ENCODE measurements around the gene HIGD1C.
"Not testable (repeated sequence)": the region's sequence is repeated elsewhere in the genome, so short reads cannot be mapped to it uniquely, and the experiment has no call there.

HIGD1C gene

GRCh38 chr12:50952510-50952909 is at the start of gene HIGD1C:
Gene HIGD1C (plus strand): TSS chr12:50952544. CDS start chr12:50953999, 1,455 bp downstream.
- no peak for DNase-seq (ENCODE audit: low read depth)

DNA sequence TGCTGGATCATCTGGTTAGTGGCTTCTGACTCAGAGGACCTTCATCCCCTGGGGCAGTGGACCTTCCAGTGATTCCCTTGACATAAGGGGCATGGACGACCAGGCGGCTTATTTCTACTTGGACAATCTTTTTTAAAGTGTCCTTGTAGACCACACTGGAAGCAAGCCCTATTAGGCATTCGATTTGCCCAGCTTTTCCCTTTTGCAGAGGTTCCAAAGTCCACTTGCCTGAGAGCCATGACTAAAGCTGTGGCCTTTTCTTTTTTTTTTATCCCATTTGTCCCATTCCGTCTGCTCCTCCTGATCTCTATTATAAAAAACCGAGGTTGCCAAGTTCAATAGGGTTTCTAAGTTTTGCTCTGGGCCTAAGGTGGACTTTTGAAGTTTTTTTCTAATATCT is 43.9 kb upstream of the HIGD1C start:
- not testable (repeated sequence) for DNase-seq (ENCODE audit: low read depth)

GRCh38 chr12:50912361-50912760 is 40.0 kb upstream of the HIGD1C start:
- not testable (repeated sequence) for DNase-seq (ENCODE audit: low read depth)

- DNase-seq (ENCODE audit: low read depth): no peak
Observed at GRCh38 chr12:50913224-50913623, 39.1 kb upstream of the HIGD1C start.

- no peak for DNase-seq (ENCODE audit: low read depth)
Observed at GRCh38 chr12:50914872-50915484, 37.4 kb upstream of the HIGD1C start.

DNA sequence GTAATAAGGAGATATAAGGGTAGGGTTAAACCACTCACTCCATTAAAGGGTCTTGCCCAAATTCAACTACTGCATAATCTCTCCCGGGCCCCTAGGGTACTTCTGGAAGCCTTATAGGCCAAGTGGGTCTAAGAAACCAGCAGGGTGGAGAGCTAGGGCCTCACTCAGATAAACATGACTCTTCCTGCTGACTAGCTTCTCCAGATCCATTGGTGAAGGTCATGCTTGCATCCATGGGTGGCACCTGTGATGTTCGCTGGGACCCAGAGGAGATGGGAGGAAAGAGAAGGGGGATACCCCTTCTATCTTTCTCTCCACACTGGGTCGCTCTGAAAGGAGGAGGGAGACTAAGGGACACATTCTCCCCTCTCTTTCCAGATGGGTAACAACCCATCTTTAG is 36.1 kb upstream of the HIGD1C start:
- DNase-seq (ENCODE audit: low read depth): no peak

GRCh38 chr12:50918584-50919316 is 33.6 kb upstream of the HIGD1C start:
- DNase-seq (ENCODE audit: low read depth): no peak

GRCh38 chr12:50922820-50923219 is 29.5 kb upstream of the HIGD1C start:
- no peak for DNase-seq (ENCODE audit: low read depth)

- no peak for DNase-seq (ENCODE audit: low read depth)
Observed at GRCh38 chr12:50923361-50924130, 28.8 kb upstream of the HIGD1C start.

DNA sequence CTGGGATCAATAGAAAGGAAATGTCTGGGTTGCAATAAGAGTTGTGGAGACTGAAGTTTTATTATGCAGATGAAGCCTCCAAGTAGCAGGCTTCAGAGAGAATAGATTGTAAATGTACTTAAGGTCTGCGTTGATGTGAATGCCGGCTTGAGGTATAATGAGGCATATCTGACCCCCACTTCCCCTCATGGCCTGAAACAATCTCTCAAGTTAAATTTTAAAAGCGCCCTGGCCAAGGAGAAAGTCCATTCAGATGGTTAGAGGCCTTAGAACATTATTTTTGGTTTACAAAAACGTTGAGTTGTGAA is 28.3 kb upstream of the HIGD1C start:
- no peak for DNase-seq (ENCODE audit: low read depth)

DNA sequence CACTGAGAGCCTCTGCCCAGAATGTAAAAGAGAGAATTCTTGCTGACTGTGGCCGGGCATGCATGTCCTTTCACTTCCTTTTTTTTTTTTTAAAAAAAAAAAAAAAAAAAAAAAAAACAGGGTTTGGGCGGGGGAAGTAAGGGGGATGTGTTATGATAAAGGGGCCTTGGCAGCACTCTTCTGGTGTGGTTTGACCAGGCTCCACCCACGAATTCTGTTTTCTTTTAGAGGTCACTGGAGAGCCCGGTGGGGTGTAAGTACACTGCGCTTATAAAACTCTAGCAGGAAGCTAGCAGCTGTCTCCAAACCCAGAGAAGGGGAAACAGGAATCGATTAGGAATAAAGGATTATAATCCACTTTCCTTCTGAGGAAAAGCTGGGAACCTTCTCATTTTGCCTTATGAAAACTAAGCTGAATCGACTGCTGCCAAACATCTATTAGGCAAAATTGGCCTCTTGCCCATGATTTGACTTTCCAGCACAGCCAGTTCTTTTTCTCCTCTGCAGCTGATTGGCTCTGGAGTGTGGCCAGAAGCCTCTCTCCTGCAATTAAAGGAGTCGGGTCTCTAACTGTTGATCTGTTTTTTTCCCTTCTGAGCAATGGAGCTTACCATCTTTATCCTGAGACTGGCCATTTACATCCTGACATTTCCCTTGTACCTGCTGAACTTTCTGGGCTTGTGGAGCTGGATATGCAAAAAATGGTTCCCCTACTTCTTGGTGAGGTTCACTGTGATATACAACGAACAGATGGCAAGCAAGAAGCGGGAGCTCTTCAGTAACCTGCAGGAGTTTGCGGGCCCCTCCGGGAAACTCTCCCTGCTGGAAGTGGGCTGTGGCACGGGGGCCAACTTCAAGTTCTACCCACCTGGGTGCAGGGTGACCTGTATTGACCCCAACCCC is 27.7 kb upstream of the HIGD1C start:
- DNase-seq (ENCODE audit: low read depth): peak; percentile 2

- no peak for DNase-seq (ENCODE audit: low read depth)
Observed at GRCh38 chr12:50925342-50925651, 27.0 kb upstream of the HIGD1C start.

GRCh38 chr12:50925920-50926319 is 26.4 kb upstream of the HIGD1C start:
- no peak for DNase-seq (ENCODE audit: low read depth)

DNA sequence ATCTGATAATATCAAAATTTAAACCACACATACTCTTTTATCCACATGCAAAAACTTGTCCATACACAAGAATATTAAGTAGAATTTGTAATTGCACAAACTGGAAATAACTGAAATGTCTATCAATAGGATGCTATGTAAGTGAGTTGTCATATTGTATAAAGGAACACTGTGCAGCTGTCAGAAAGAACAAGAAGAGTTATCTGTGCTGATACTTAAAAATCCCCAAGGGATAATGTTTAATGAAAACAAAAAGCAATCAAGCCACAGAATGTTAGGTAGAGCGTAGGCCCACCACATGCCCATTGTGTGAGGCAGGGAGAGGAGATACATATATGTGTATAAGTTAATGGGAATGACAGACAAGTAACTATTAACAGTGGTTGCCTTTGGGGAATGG is 25.9 kb upstream of the HIGD1C start:
- DNase-seq (ENCODE audit: low read depth): no peak

GRCh38 chr12:50926932-50927331 is 25.4 kb upstream of the HIGD1C start:
- not testable (repeated sequence) for DNase-seq (ENCODE audit: low read depth)

DNA sequence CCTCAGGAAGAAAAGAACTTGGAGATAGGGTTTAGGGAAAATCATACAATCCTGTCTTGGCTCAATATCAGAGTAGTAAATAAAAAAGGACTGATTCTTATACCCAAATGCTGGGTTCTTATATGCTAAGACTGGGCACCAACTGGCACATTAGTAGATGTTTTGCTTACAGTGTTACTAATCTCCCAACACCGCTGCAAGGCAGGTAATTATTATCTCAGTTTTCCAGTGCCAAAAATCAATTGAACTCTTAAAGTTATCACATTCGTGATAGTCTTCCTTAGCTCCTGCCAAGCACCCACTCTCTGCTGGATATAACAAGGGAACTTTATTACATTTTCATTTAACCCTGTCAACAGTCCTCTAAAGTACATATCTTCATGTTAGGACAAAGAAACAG is 25.0 kb upstream of the HIGD1C start:
- no peak for DNase-seq (ENCODE audit: low read depth)

- DNase-seq (ENCODE audit: low read depth): no peak
Observed at GRCh38 chr12:50927766-50928224, 24.5 kb upstream of the HIGD1C start.

DNA sequence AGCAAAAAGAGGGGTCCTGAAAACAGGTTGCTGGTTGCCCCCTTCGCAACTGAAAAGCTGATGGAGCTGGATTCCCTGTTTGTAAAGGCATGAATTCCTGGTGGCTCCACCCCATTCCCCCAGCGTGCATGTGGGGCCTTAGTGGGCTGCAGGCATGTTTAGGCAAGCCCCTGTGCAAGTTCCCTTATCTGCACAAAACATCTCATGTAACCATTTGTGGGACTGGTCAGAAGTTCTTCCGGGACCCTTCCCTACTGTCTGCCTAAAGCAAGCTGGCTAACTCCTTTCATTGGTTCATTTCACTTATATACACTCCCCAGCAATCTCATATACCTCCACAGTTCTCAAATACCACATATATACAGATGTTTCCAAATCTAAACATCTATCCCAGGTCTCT is 24.0 kb upstream of the HIGD1C start:
- no peak for DNase-seq (ENCODE audit: low read depth)

GRCh38 chr12:50929831-50930230 is 22.5 kb upstream of the HIGD1C start:
- no peak for DNase-seq (ENCODE audit: low read depth)

GRCh38 chr12:50930477-50930876 is 21.9 kb upstream of the HIGD1C start:
- not testable (repeated sequence) for DNase-seq (ENCODE audit: low read depth)

DNA sequence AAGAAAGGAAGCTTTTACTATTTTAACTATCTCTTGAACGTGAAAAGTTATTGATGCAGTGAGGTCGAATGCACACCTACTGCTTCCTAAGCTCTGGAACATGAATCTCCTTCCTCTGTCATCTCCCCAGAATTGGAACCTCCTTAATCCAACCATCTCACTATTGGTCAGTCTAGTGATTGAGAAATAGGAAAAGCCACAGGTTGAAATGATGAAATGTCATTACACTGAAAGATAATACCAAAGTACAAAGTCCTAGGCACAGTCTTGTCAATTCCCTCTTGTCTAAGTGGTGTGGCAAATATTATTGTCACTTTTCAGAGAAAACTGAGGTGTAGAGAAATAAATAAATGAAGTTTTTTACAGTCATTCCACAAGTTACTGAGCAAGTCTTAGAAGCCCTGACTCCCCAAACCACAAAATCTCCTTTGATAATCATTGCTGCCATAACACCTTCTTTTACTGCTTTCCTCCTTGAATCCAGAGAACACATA is 19.5 kb upstream of the HIGD1C start:
- no peak for DNase-seq (ENCODE audit: low read depth)
